IPS-18a (cell line): Measurements from ENCODE around the gene DMBT1.
"Not testable (repeated sequence)": the region's sequence is repeated elsewhere in the genome, so short reads cannot be mapped to it uniquely, and the experiment has no call there.

Experiments used
- H3K27ac ChIP-seq: one replicate; pipeline ENCODE4 v1.5.1; 2013; ENCODE audit warnings: low read length
- H3K27me3 ChIP-seq: one replicate; pipeline ENCODE4 v1.6.1; 2013; ENCODE audit warnings: mild to moderate bottlenecking, low read length; ENCODE audit not compliant: control insufficient read depth, insufficient read depth
- H3K36me3 ChIP-seq: one replicate; pipeline ENCODE4 v1.6.1; 2013; ENCODE audit warnings: low read depth, low read length; ENCODE audit not compliant: control insufficient read depth
- H3K4me1 ChIP-seq: one replicate; pipeline ENCODE4 v1.6.1; 2013; ENCODE audit warnings: low read depth, low read length; ENCODE audit not compliant: control insufficient read depth
- H3K4me3 ChIP-seq: one replicate; pipeline ENCODE4 v1.5.1; 2013; ENCODE audit warnings: low read length
- H3K9ac ChIP-seq: one replicate; pipeline ENCODE4 v1.6.1; 2013; ENCODE audit warnings: mild to moderate bottlenecking, low read length, moderate library complexity
- H3K9me3 ChIP-seq: one replicate; pipeline ENCODE4 v1.6.1; 2013; ENCODE audit warnings: low read depth, low read length; ENCODE audit not compliant: control insufficient read depth

DMBT1 gene

DNA sequence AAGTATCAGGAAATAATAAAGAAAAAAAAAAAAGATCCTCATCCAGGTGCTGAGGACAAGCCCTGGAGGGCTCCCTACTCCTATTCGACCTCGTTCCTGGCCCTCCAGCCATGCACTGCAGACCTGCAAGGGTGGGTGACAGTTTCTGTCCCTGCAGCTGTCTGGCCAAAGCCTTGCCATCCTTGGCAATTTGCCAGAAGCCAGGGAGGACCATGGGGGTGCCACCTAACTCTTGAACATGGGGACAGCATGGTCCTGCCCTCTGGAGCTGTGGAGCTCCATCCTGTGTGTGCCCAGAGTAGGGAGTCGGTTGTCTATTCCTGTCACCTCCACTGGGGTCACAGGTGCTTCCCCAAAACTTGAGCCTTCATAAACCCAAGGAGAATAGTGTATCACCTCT, 27.8 kb downstream of the DMBT1 start:
- H3K9ac ChIP-seq = no peak overlapping the region
- H3K27me3 ChIP-seq = no peaks in the 10 kb centered on the region
- H3K4me3 ChIP-seq = no peak overlapping the region
- no peaks in the 10 kb centered on the region for H3K4me1 ChIP-seq
- H3K27ac ChIP-seq = no peak overlapping the region
- H3K9me3 ChIP-seq = no peaks in the 10 kb centered on the region
- H3K36me3 ChIP-seq = no peaks in the 10 kb centered on the region

GRCh38 chr10:122590153-122590552, 29.6 kb downstream of the DMBT1 start:
- no peak overlapping the region for H3K4me3 ChIP-seq

GRCh38 chr10:122591736-122592135, 31.2 kb downstream of the DMBT1 start:
- H3K27me3 ChIP-seq = no peaks in the 10 kb centered on the region
- no peak overlapping the region for H3K27ac ChIP-seq
- H3K4me3 ChIP-seq = no peak overlapping the region
- H3K4me1 ChIP-seq = no peaks in the 10 kb centered on the region
- no peaks in the 10 kb centered on the region for H3K36me3 ChIP-seq
- no peaks in the 10 kb centered on the region for H3K9me3 ChIP-seq
- no peak overlapping the region for H3K9ac ChIP-seq

More at GRCh38 chr10:122590153-122590552, 29.6 kb downstream of the DMBT1 start:
- Histone ChIP-seq H3K36me3 (no peaks in the 10 kb centered on the region), H3K27me3 (no peaks in the 10 kb centered on the region), H3K9ac (no peak overlapping the region), H3K27ac (no peak overlapping the region), H3K9me3 (no peaks in the 10 kb centered on the region), H3K4me1 (no peaks in the 10 kb centered on the region)

DNA sequence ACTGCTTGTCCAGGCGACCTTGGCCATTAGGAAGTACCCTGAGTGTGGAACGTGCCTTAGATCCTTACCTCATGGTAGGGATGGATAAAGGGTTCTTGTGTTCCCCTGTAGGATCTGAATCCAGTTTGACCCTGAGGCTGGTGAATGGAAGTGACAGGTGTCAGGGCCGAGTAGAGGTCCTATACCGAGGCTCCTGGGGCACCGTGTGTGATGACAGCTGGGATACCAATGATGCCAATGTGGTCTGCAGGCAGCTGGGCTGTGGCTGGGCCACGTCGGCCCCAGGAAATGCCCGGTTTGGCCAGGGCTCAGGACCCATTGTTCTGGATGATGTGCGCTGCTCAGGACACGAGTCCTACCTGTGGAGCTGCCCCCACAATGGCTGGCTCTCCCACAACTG, 31.6 kb downstream of the DMBT1 start:
- Histone ChIP-seq H3K9ac (no peak overlapping the region), H3K9me3 (no peaks in the 10 kb centered on the region), H3K27me3 (no peaks in the 10 kb centered on the region), H3K4me3 (no peak overlapping the region), H3K27ac (no peak overlapping the region), H3K4me1 (no peaks in the 10 kb centered on the region), H3K36me3 (no peaks in the 10 kb centered on the region)

DNA sequence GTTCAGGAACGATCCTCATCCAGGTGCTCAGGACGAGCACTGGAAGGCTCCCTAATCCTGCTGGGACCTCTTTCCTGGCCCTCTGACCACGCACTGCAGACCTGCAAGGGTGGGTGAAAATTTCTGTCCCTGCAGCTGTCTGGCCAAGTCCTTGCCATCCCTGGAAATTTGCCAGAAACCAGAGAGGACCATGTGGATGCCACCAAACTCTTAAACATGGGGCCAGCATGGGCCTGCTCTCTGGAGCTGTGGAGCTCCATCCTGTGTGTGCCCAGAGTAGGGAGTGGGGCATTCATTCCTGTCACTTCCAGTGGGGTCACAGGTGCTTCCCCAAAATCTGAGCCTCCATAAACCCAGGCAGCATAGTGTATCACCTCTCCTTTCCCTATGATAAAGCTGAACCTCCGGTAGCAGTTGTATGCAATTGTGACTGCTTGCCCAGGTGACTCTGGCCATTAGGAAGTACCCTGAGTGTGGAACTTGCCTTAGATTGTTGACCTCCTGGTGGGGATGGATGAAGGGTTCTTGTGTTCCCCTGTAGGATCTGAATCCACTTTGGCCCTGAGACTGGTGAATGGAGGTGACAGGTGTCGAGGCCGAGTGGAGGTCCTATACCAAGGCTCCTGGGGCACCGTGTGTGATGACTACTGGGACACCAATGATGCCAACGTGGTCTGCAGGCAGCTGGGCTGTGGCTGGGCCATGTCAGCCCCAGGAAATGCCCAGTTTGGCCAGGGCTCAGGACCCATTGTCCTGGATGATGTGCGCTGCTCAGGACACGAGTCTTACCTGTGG, 57.1 kb downstream of the DMBT1 start:
- no peaks in the 10 kb centered on the region for H3K27me3 ChIP-seq
- no peaks in the 10 kb centered on the region for H3K36me3 ChIP-seq
- no peak overlapping the region for H3K27ac ChIP-seq
- no peak overlapping the region for H3K4me3 ChIP-seq
- no peaks in the 10 kb centered on the region for H3K4me1 ChIP-seq
- no peak overlapping the region for H3K9ac ChIP-seq
- no peaks in the 10 kb centered on the region for H3K9me3 ChIP-seq

DNA sequence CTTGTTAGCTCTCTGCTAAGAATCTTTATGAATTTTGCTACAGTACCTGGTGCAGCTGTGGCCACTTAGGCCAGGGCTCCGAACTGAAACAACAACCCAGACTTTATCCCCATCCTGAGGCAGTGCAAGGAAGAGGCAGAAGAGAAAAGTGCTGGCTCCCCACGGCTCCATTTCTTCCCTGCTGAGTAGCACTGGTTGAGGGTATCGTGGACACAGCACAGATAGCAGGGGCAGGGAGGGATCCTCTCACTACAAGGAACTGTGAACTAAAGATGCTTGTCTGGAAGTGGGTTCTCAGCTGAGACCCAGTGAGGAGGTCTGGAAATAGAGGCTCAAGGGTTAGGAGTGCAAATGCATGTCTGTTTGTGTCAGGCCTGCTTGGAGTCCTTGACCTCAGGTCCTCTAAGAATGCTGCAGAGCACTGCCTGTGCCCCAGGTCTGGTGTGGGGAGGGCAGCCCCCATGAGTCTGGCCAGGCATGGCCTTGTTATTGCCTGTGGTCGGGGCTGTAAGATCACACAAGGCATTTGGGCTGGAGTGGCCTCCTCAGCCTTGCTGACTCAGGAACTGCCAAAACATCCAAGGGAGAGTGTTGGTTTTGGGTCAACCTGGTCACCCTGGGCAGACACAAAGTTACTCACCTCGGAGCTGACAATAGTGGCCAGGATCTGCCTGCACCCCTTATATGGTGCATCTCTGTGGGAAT, 58.1 kb downstream of the DMBT1 start:
- no peak overlapping the region for H3K9ac ChIP-seq
- no peaks in the 10 kb centered on the region for H3K27me3 ChIP-seq
- no peaks in the 10 kb centered on the region for H3K9me3 ChIP-seq
- no peak overlapping the region for H3K4me3 ChIP-seq
- no peaks in the 10 kb centered on the region for H3K36me3 ChIP-seq
- no peak overlapping the region for H3K27ac ChIP-seq
- no peaks in the 10 kb centered on the region for H3K4me1 ChIP-seq

DNA sequence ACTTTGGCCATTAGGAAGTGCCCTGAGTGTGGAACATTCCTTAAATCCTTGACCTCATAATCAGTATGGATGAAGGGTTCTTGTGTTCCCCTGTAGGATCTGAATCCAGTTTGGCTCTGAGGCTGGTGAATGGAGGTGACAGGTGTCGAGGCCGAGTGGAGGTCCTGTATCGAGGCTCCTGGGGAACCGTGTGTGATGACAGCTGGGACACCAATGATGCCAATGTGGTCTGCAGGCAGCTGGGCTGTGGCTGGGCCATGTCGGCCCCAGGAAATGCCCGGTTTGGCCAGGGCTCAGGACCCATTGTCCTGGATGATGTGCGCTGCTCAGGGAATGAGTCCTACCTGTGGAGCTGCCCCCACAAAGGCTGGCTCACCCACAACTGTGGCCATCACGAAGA, 60.4 kb downstream of the DMBT1 start:
- H3K4me1 ChIP-seq, H3K27ac ChIP-seq, H3K9me3 ChIP-seq, H3K27me3 ChIP-seq, H3K9ac ChIP-seq, H3K4me3 ChIP-seq, H3K36me3 ChIP-seq: not testable (repeated sequence)

DNA sequence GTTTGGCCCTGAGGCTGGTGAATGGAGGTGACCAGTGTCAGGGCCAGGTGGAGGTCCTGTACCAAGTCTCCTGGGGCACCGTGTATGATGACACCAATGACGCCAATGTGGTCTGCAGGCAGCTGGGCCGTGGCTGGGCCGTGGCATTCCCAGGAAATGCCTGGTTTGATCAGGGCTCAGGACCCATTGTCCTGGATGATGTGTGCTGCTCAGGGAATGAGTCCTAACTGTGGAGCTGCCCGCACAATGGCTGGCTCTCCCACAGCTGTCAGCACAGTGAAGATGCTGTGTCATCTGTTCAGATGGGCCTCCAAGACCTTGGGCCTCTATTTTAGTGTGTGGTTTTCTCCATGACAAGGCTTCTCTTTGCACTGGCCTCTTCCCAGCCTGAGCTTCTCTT, 64.0 kb downstream of the DMBT1 start:
- no peak overlapping the region for H3K9ac ChIP-seq
- no peaks in the 10 kb centered on the region for H3K36me3 ChIP-seq
- H3K4me1 ChIP-seq = peaks cover 5% of the 10 kb centered on the region
- H3K9me3 ChIP-seq = no peaks in the 10 kb centered on the region
- H3K27ac ChIP-seq = no peak overlapping the region
- no peak overlapping the region for H3K4me3 ChIP-seq
- no peaks in the 10 kb centered on the region for H3K27me3 ChIP-seq

DNA sequence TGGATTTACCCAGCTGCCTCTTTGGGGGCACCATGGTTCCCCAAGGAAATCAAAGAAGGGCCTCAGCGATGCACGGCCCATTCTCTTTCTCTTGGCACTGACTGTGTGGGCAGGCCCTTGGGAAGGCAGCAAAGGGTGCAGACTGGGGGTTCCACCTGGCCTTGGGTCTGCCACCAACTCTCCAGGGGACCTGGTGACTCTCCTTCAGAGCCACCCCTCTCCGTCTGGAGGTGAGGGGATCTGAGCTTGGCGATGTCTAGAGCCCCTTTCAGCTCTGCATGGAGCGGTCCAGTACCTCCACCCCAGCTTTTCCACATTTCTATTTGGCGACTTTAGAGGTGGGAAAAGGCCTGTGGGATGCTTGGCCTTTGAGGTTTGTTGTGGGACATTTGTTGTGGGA, 70.0 kb downstream of the DMBT1 start:
- Histone ChIP-seq H3K27me3 (no peaks in the 10 kb centered on the region), H3K36me3 (no peaks in the 10 kb centered on the region), H3K27ac (no peak overlapping the region), H3K9ac (no peak overlapping the region), H3K4me1 (peaks cover 5% of the 10 kb centered on the region), H3K4me3 (no peak overlapping the region), H3K9me3 (no peaks in the 10 kb centered on the region)

DNA sequence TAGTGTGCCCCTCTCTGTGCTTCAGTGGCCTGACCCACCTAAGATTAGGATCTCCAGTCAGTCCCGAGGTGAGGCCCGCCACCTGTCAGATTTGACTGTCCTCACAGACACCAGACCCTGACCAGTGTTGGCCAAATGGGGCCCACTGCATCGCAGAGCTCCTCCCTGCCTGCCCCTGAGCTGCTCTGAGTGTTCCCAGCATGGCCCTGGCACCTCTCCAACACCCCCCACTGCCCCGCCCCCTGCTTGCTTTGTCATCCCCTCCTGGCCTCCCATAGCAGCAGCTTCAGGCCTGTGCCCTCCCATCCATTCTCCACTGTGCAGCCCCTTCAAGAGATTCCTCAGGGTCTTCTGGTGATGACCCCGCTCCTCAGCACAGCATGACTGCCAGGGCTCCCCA, 71.5 kb downstream of the DMBT1 start:
- Histone ChIP-seq H3K4me3 (no peak overlapping the region), H3K9ac (no peak overlapping the region), H3K4me1 (peaks cover 5% of the 10 kb centered on the region), H3K27me3 (no peaks in the 10 kb centered on the region), H3K9me3 (no peaks in the 10 kb centered on the region), H3K27ac (no peak overlapping the region), H3K36me3 (no peaks in the 10 kb centered on the region)

GRCh38 chr10:122632576-122632975, 72.0 kb downstream of the DMBT1 start:
- Histone ChIP-seq H3K36me3 (no peaks in the 10 kb centered on the region), H3K4me3 (no peak overlapping the region), H3K27ac (no peak overlapping the region), H3K4me1 (peaks cover 5% of the 10 kb centered on the region), H3K27me3 (no peaks in the 10 kb centered on the region), H3K9ac (no peak overlapping the region), H3K9me3 (no peaks in the 10 kb centered on the region)

GRCh38 chr10:122636953-122637352, 76.4 kb downstream of the DMBT1 start:
- no peaks in the 10 kb centered on the region for H3K4me1 ChIP-seq
- no peak overlapping the region for H3K27ac ChIP-seq
- H3K9me3 ChIP-seq = no peaks in the 10 kb centered on the region
- H3K4me3 ChIP-seq = no peak overlapping the region
- no peaks in the 10 kb centered on the region for H3K27me3 ChIP-seq
- H3K36me3 ChIP-seq = no peaks in the 10 kb centered on the region
- no peak overlapping the region for H3K9ac ChIP-seq
